Loucy (cell line): ENCODE results near the gene E2F1.
A peak's percentile ranks its signal among the peaks of the same experiment; 100 is the strongest.

Experiments used
- H2AFZ ChIP-seq: fragments of 200-600 bp; sonication (generic); 2 replicates; pipeline ENCODE4 v1.6.0; 2016; ENCODE audit warnings: antibody characterized with exemption, mild to moderate bottlenecking, low read length, moderate library complexity
- H3F3A ChIP-seq: fragments of 200-600 bp; 2 replicates; pipeline ENCODE4 v1.6.0; 2016; ENCODE audit warnings: antibody characterized with exemption, low read depth, mild to moderate bottlenecking
- H3K27me3 ChIP-seq: fragments of 200-600 bp; sonication (generic); 2 replicates; pipeline ENCODE4 v1.6.1; 2014; ENCODE audit warnings: low read length, mild to moderate bottlenecking; ENCODE audit not compliant: insufficient read depth, poor library complexity, severe bottlenecking
- H3K36me3 ChIP-seq: fragments of 200-600 bp; sonication (generic); 2 replicates; pipeline ENCODE4 v1.6.1; 2016; ENCODE audit warnings: low read length; ENCODE audit not compliant: insufficient read depth
- H3K4me1 ChIP-seq: fragments of 200-600 bp; sonication (generic); 2 replicates; pipeline ENCODE4 v1.5.1; 2014; ENCODE audit warnings: low read length, mild to moderate bottlenecking; ENCODE audit not compliant: insufficient read depth, poor library complexity, severe bottlenecking
- H3K4me2 ChIP-seq: fragments of 200-600 bp; sonication (generic); 2 replicates; pipeline ENCODE4 v1.6.0; 2014; ENCODE audit warnings: antibody characterized with exemption, low read length, low read depth, mild to moderate bottlenecking; ENCODE audit not compliant: poor library complexity, severe bottlenecking
- H3K4me3 ChIP-seq: fragments of 200-600 bp; sonication (generic); 2 replicates; pipeline ENCODE4 v1.5.1; 2014; ENCODE audit warnings: low read length, mild to moderate bottlenecking, mixed read lengths; ENCODE audit not compliant: poor library complexity, severe bottlenecking
- H3K79me2 ChIP-seq: fragments of 200-600 bp; sonication (generic); 2 replicates; pipeline ENCODE4 v1.6.1; 2014; ENCODE audit warnings: low read length; ENCODE audit not compliant: insufficient read depth
- H3K9ac ChIP-seq: fragments of 200-600 bp; sonication (generic); 2 replicates; pipeline ENCODE4 v1.6.0; 2014; ENCODE audit warnings: mild to moderate bottlenecking, low read depth, low read length, moderate library complexity; ENCODE audit not compliant: poor library complexity, severe bottlenecking
- H3K9me2 ChIP-seq: fragments of 200-600 bp; sonication (generic); replicated peaks from 2 replicates; pipeline ENCODE4 v1.6.1; 2016; ENCODE audit warnings: low read depth, low read length, mixed read lengths
- H3K9me3 ChIP-seq: fragments of 200-600 bp; sonication (generic); 2 replicates; pipeline ENCODE4 v1.6.1; 2014; ENCODE audit warnings: mild to moderate bottlenecking, antibody characterized with exemption, low read length, low read depth; ENCODE audit not compliant: insufficient read depth
- H4K20me1 ChIP-seq: fragments of 200-600 bp; sonication (generic); 2 replicates; pipeline ENCODE4 v1.6.0; 2014; ENCODE audit warnings: antibody characterized with exemption, low read length, mild to moderate bottlenecking; ENCODE audit not compliant: insufficient read depth, poor library complexity, severe bottlenecking
- CTCF ChIP-seq: fragments of 200-600 bp; sonication (generic); conservative IDR thresholded peaks from 2 replicates; pipeline ENCODE4 v1.5.1; 2014; ENCODE audit warnings: mild to moderate bottlenecking, antibody characterized with exemption, low read length
- EZH2phosphoT487 ChIP-seq: fragments of 200-600 bp; IDR thresholded peaks from 2 replicates; pipeline ENCODE4 v1.6.1; 2018; ENCODE audit warnings: antibody characterized with exemption, mild to moderate bottlenecking, moderate library complexity, borderline replicate concordance

Gene E2F1

GRCh38 chr20:33667676-33668465, 18.3 kb downstream of the E2F1 start:
- peak overlapping the region; percentile 59 for H3K4me2 ChIP-seq
- peaks cover 3% of the 10 kb centered on the region for H4K20me1 ChIP-seq
- H3K9me2 ChIP-seq = no peaks in the 10 kb centered on the region
- no peaks in the 10 kb centered on the region for H3K36me3 ChIP-seq
- TF ChIP-seq CTCF (peak; percentile 74), EZH2phosphoT487 (no peak)
- H3K9me3 ChIP-seq = no peaks in the 10 kb centered on the region
- peak overlapping the region; percentile 60 for H3K4me3 ChIP-seq
- no peak overlapping the region for H2AFZ ChIP-seq
- no peaks in the 10 kb centered on the region for H3K27me3 ChIP-seq
- peaks cover 27% of the 10 kb centered on the region for H3K4me1 ChIP-seq
- no peaks in the 10 kb centered on the region for H3K79me2 ChIP-seq
- H3K9ac ChIP-seq = no peak overlapping the region
- H3F3A ChIP-seq = no peaks in the 10 kb centered on the region

DNA sequence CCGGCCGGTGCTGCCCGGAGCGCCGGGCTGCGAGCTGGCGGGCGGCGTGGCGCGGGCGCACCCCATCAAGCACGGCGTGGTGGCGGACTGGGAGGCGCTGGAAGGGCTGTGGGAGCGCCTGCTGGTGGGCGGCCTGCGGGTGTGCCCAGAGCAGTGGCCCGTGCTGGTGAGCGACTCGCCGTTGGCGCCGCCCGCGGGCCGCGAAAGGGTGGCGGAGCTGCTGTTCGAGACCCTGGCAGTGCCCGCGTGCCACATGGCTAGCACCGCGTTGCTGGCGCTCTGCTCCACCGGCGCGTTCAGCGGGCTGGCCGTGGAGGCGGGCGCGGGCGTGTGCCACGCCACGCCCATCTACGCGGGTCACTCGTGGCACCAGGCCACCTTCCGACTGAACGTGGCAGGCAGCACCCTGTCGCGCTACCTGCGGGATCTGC, 18.9 kb downstream of the E2F1 start:
- no peak for TF ChIP-seq EZH2phosphoT487
- TF ChIP-seq CTCF = no peak
- H2AFZ ChIP-seq = no peak overlapping the region
- H3K4me2 ChIP-seq = peak overlapping the region; percentile 59
- H3K4me1 ChIP-seq = peaks cover 23% of the 10 kb centered on the region
- peak overlapping the region; percentile 60 for H3K4me3 ChIP-seq
- no peaks in the 10 kb centered on the region for H4K20me1 ChIP-seq
- H3K9me2 ChIP-seq = no peaks in the 10 kb centered on the region
- no peaks in the 10 kb centered on the region for H3F3A ChIP-seq
- no peaks in the 10 kb centered on the region for H3K79me2 ChIP-seq
- no peaks in the 10 kb centered on the region for H3K36me3 ChIP-seq
- H3K27me3 ChIP-seq = no peaks in the 10 kb centered on the region
- no peaks in the 10 kb centered on the region for H3K9me3 ChIP-seq
- no peak overlapping the region for H3K9ac ChIP-seq

GRCh38 chr20:33666293-33667244, 19.6 kb downstream of the E2F1 start, which contains the start of gene ACTL10:
Gene ACTL10 (plus strand): TSS chr20:33666943. CDS start chr20:33667498, 555 bp downstream.
- Histone ChIP-seq H3K27me3 (no peaks in the 10 kb centered on the region), H3K4me2 (peak within 1 kb of the TSS; percentile 59), H3K79me2 (no peaks in the 10 kb centered on the region), H4K20me1 (no peaks in the 10 kb centered on the region), H3K9me2 (no peaks in the 10 kb centered on the region), H3F3A (no peaks in the 10 kb centered on the region), H3K4me3 (peak within 1 kb of the TSS; percentile 60), H2AFZ (no peak within 1 kb of the TSS), H3K4me1 (peaks cover 20% of the 10 kb centered on the region), H3K36me3 (no peaks in the 10 kb centered on the region), H3K9me3 (no peaks in the 10 kb centered on the region), H3K9ac (no peak within 1 kb of the TSS)
- no peak for TF ChIP-seq EZH2phosphoT487
- TF ChIP-seq CTCF = no peak
